Glutamatergic neuron (in vitro differentiated cells): ENCODE results near the gene OR10Z1. TPM values are rescaled to one million over a fixed set of nuclear protein-coding genes. Genes with fewer than 3 reads are reported as not detected.

Experiments
- DNase-seq: peaks from one replicate; pipeline ENCODE4 v3.0.0; 2022
- H3K27ac Mint-ChIP-seq: one replicate; pipeline ENCODE4 v1.8.0; 2020; ENCODE audit warnings: mild to moderate bottlenecking, mixed read lengths, inconsistent platforms; ENCODE audit not compliant: unreplicated experiment
- H3K27me3 Mint-ChIP-seq: one replicate; pipeline ENCODE4 v1.8.0; 2020; ENCODE audit warnings: mild to moderate bottlenecking, moderate library complexity, mixed read lengths, inconsistent platforms; ENCODE audit not compliant: unreplicated experiment
- H3K36me3 Mint-ChIP-seq: one replicate; pipeline ENCODE4 v1.8.0; 2020; ENCODE audit warnings: mild to moderate bottlenecking, mixed read lengths, inconsistent platforms; ENCODE audit not compliant: unreplicated experiment
- H3K4me1 Mint-ChIP-seq: one replicate; pipeline ENCODE4 v1.8.0; 2020; ENCODE audit warnings: mild to moderate bottlenecking, low read depth, mixed read lengths, inconsistent platforms; ENCODE audit not compliant: unreplicated experiment
- H3K4me3 Mint-ChIP-seq: one replicate; pipeline ENCODE4 v1.8.0; 2020; ENCODE audit warnings: mild to moderate bottlenecking, mixed read lengths, inconsistent platforms; ENCODE audit not compliant: unreplicated experiment
- H3K9me3 Mint-ChIP-seq: one replicate; pipeline ENCODE4 v1.8.0; 2020; ENCODE audit warnings: mild to moderate bottlenecking, moderate library complexity, mixed read lengths, inconsistent platforms; ENCODE audit not compliant: unreplicated experiment
- total RNA-seq: library from RNA; stranded (reverse); fragmentation: NEBNext Ultra II Directional; extraction: Animal tissue kit (Norgen Biotek cat#: 25700); gene quantifications from one replicate; pipeline ENCODE4 v1.2.1, GENCODE V29; 2021; ENCODE audit not compliant: unreplicated experiment
- TF ChIP-seq, protein P1 (sequence below): fragments of 200-600 bp; sonication (generic); IDR thresholded peaks from one replicate; pipeline ENCODE4 v1.5.0; 2021; ENCODE audit not compliant: partially characterized antibody, unreplicated experiment

Gene OR10Z1
- total RNA-seq, 1 donor from 2014 or later, result not detected

DNA sequence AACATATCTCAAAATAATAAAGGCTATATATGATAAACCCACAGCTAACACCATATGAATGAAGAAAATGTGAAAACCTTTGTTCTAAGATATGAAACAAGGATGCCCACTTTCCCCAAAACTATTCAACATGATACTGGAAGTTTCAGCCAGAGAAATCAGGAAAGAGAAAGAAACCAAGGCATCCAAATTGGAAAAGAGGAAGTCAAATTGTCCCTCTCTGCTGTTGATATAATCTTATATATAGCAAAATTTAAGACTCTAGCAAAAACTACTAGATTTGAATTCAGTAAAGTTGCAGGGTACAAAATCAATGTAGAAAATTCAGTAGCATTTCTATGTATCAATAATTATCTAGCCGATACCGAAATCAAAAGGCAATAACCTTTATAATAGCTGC, 4.3 kb upstream of the OR10Z1 start:
- TF ChIP-seq, protein P1, sequence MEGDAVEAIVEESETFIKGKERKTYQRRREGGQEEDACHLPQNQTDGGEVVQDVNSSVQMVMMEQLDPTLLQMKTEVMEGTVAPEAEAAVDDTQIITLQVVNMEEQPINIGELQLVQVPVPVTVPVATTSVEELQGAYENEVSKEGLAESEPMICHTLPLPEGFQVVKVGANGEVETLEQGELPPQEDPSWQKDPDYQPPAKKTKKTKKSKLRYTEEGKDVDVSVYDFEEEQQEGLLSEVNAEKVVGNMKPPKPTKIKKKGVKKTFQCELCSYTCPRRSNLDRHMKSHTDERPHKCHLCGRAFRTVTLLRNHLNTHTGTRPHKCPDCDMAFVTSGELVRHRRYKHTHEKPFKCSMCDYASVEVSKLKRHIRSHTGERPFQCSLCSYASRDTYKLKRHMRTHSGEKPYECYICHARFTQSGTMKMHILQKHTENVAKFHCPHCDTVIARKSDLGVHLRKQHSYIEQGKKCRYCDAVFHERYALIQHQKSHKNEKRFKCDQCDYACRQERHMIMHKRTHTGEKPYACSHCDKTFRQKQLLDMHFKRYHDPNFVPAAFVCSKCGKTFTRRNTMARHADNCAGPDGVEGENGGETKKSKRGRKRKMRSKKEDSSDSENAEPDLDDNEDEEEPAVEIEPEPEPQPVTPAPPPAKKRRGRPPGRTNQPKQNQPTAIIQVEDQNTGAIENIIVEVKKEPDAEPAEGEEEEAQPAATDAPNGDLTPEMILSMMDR, result no peak
- Mint-ChIP-seq H3K27me3 (peaks cover 6% of the 10 kb centered on the region), H3K9me3 (no peaks in the 10 kb centered on the region), H3K36me3 (peaks cover 4% of the 10 kb centered on the region), H3K4me3 (no peak overlapping the region), H3K27ac (no peak overlapping the region), H3K4me1 (no peaks in the 10 kb centered on the region)
- no peak for DNase-seq

DNA sequence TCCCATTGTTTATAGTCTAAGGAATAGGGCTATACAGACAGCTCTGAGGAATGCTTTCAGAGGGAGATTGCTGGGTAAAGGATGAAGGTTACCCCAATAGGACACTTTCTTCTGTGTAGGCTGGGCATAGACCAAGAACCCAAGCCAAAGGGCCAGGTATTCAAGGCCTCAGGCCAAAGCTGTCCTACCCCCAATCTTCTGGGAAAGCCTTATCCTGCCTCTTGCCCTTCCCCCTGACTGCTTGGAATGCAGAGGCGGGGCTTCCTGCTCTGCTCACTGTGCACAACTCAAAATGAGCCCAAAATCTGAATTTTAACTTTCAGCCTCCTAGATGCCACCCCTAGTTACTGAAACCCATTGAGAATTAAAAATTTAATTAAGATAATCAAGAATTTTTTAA, 2.2 kb downstream of the OR10Z1 start:
- Mint-ChIP-seq H3K27ac (no peak overlapping the region), H3K27me3 (no peaks in the 10 kb centered on the region), H3K36me3 (no peaks in the 10 kb centered on the region), H3K4me3 (no peak overlapping the region), H3K9me3 (no peaks in the 10 kb centered on the region), H3K4me1 (peaks cover 3% of the 10 kb centered on the region)
- TF ChIP-seq, protein P1, result no peak
- DNase-seq, result no peak

DNA sequence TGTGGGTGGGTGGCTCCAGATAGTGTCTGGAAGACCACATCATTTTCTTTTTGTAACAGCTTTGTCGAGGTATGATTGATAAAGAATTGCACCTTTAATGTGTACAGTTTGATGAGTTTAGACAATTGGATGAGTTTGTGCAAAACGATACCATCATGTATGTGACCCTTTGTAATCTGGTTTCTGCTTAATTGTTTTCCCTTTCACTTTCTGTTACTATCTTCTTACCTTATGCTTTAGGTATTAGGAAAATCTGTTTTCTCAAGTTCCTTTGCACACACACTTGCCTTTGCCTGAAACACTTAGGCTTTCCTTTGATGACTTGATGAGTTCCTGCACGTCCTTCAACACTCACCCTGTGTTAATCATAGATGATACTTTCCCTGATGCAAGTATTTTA, 6.8 kb downstream of the OR10Z1 start:
- TF ChIP-seq, protein P1, result no peak
- H3K27ac Mint-ChIP-seq, result no peak overlapping the region
- H3K4me1 Mint-ChIP-seq, result no peaks in the 10 kb centered on the region
- H3K36me3 Mint-ChIP-seq, result no peaks in the 10 kb centered on the region
- no peak for DNase-seq
- H3K4me3 Mint-ChIP-seq, result no peak overlapping the region
- H3K9me3 Mint-ChIP-seq, result no peaks in the 10 kb centered on the region
- no peaks in the 10 kb centered on the region for H3K27me3 Mint-ChIP-seq

DNA sequence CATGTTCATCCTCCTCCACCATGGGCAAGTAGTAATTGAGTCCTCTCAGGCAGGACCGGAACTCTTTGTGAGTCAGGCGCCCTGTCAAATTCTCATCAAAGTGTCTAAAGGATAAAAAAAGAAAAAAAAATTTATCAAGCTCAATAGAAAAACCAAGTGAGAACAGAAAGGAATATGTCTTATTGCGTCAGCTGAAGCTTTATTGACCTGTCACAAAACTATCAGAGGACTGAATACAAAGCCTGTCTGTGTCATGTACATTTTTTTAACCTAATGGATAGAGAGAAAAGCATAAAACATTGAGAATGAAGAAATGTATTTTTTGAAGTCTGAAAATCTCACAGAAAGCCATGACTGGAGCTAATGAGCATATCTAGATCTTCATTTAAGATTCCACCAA, 8.7 kb downstream of the OR10Z1 start:
- TF ChIP-seq, protein P1, result no peak
- no peaks in the 10 kb centered on the region for H3K36me3 Mint-ChIP-seq
- H3K4me1 Mint-ChIP-seq, result no peaks in the 10 kb centered on the region
- H3K27ac Mint-ChIP-seq, result no peak overlapping the region
- no peaks in the 10 kb centered on the region for H3K9me3 Mint-ChIP-seq
- H3K4me3 Mint-ChIP-seq, result no peak overlapping the region
- H3K27me3 Mint-ChIP-seq, result no peaks in the 10 kb centered on the region
- no peak for DNase-seq

DNA sequence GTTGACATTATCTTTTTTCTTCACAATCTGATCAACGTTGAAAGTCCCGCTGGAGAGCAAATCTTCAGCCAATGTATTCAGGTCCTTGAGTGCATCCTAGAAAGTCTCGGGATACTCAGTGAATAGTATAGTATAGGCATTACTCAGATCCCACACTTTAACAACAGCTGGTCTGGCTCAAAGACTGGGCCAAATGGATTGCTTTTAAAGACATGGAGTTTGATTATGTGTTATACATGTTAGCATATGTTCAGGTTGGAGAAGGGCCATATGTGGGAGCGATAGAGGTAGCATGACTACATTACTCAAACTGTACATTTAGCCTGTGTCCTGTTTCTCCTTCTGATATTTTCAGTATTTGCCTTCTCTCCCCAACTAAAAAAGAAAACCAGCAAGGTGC, 33.1 kb downstream of the OR10Z1 start:
- no peak for DNase-seq
- H3K4me1 Mint-ChIP-seq, result no peaks in the 10 kb centered on the region
- TF ChIP-seq, protein P1, result no peak
- H3K4me3 Mint-ChIP-seq, result no peak overlapping the region
- H3K27me3 Mint-ChIP-seq, result no peaks in the 10 kb centered on the region
- no peaks in the 10 kb centered on the region for H3K9me3 Mint-ChIP-seq
- H3K27ac Mint-ChIP-seq, result no peak overlapping the region
- H3K36me3 Mint-ChIP-seq, result no peaks in the 10 kb centered on the region
